Right atrium auricular region (tissue), 2 donors: ENCODE results near the gene ACYP1. TPM values are rescaled to one million over a fixed set of nuclear protein-coding genes. Genes with fewer than 3 reads are reported as not detected.

Experiments
- DNase-seq: peaks from one replicate; pipeline ENCODE4 v3.0.0-alpha.2; 2019; ENCODE audit warnings: low spot score
- H3K27ac ChIP-seq, 2 donors: fragments of 200-600 bp; sonication (generic); 1 replicate in 1 of 2; 2 replicates in 1 of 2; pipeline ENCODE4 v1.5.1; 2016 to 2019
- H3K27me3 ChIP-seq, 2 donors: fragments of 200-600 bp; sonication (generic); one replicate each; pipeline versions ENCODE4 v1.5.1 to v1.6.0; 2017 to 2019
- H3K36me3 ChIP-seq: fragments of 200-600 bp; sonication (generic); one replicate; pipeline ENCODE4 v1.5.1; 2016
- H3K4me1 ChIP-seq, 2 donors: fragments of 200-600 bp; sonication (generic); one replicate each; pipeline versions ENCODE4 v1.5.1 to v1.6.0; 2017 to 2019
- H3K4me3 ChIP-seq, 2 donors: fragments of 200-600 bp; sonication (generic); 1 replicate in 1 of 2; 2 replicates in 1 of 2; pipeline ENCODE4 v1.5.1; 2017 to 2019; ENCODE audit warnings: mild to moderate bottlenecking in 1 of 2, moderate library complexity in 1 of 2
- H3K9me3 ChIP-seq, 2 donors: fragments of 200-600 bp; sonication (generic); one replicate each; pipeline ENCODE4 v1.5.1; 2019
- total RNA-seq, 2 donors: library from RNA; depleted of rRNA; stranded (reverse); fragments of >200 nt; gene quantifications; one replicate each; pipeline ENCODE4 v1.1.0, GENCODE V29; 2016
- TF ChIP-seq, protein P1 (sequence below), 2 donors: fragments of 200-600 bp; sonication (generic); IDR thresholded peaks; one replicate each; pipeline ENCODE4 v1.5.1; 2019; ENCODE audit warnings: antibody characterized with exemption in 2 of 2

Gene ACYP1
- total RNA-seq, 2 donors from 2014 or later = 11.0 to 19.5 TPM

DNA sequence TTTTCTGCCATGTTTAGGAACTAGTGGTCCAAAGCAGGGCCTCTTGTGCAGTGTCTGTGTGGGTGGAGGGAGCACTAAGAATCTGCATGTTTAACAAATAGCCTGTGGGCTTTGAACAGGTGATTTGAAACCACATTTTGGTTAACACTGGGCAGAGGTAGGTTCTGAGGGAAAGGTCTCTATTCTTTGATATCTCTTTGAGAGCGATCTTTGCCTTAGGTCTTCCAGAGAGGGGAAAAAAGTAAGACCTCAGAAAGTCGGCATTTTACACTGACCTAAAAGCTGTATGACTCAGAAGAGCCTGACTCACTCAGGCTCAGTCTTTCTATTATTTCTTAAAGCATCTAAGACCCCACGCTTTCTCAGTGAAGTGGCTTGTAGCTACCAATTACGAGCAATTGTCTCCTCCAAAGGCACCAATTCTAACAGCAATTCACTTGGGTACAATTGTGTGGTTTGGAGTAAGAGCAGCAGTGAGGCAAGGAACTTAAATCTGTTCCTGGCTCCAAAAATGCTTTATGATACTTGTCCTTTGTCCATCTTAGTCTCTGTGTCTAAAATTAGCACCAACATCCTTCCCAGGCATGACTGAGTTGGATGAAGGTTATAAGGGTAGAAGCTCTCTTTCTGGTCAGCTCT, 52.3 kb downstream of the ACYP1 start:
- no peaks in the 10 kb centered on the region for H3K9me3 ChIP-seq
- no peak for DNase-seq
- H3K36me3 ChIP-seq = peaks cover 59% of the 10 kb centered on the region
- no peak overlapping the region for H3K4me3 ChIP-seq
- peaks cover 0 to 33% of the 10 kb centered on the region in 2 donors for H3K4me1 ChIP-seq
- peak overlapping the region; percentile 40 to 71 for H3K27ac ChIP-seq
- H3K27me3 ChIP-seq = no peaks in the 10 kb centered on the region
- TF ChIP-seq, protein P1, sequence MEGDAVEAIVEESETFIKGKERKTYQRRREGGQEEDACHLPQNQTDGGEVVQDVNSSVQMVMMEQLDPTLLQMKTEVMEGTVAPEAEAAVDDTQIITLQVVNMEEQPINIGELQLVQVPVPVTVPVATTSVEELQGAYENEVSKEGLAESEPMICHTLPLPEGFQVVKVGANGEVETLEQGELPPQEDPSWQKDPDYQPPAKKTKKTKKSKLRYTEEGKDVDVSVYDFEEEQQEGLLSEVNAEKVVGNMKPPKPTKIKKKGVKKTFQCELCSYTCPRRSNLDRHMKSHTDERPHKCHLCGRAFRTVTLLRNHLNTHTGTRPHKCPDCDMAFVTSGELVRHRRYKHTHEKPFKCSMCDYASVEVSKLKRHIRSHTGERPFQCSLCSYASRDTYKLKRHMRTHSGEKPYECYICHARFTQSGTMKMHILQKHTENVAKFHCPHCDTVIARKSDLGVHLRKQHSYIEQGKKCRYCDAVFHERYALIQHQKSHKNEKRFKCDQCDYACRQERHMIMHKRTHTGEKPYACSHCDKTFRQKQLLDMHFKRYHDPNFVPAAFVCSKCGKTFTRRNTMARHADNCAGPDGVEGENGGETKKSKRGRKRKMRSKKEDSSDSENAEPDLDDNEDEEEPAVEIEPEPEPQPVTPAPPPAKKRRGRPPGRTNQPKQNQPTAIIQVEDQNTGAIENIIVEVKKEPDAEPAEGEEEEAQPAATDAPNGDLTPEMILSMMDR (IDR thresholded peaks at IDR 0.05) = no peak

DNA sequence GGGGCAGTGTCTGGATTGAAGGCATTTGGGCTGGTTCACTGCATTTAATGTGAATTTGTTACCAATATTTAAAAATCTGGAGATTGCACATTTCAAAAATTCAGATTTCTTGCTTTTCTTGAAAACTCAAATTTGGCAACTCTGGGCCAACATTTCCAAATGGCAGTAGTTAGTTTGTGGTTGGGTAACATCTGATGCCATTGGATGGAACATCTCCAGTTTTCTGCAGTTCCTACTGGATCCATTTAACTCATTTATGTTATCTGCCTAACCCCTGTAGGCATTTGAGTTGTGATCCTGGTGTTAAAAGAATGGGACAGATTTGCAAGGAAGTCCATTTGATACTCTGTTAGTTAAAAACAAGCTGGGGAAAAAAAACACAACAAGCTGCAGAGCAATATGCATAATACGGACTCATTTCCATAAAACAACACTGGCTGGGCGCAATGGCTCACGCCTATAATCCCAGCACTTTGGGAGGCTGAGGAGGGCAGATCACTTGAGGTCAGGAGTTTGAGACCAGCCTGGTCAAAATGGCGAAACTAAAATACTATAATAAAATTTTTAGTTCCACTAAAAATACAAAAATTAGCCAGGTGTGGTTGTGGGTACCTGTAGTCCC, 53.2 kb downstream of the ACYP1 start:
- DNase-seq = no peak
- Histone ChIP-seq H3K27me3 (no peaks in the 10 kb centered on the region), H3K4me1 (peaks cover 0 to 33% of the 10 kb centered on the region in 2 donors), H3K9me3 (no peaks in the 10 kb centered on the region), H3K4me3 (no peak overlapping the region), H3K36me3 (peaks cover 59% of the 10 kb centered on the region), H3K27ac (peak overlapping the region in 1 of 2 donors; percentile 71)
- TF ChIP-seq, protein P1 (IDR thresholded peaks at IDR 0.05) = no peak

DNA sequence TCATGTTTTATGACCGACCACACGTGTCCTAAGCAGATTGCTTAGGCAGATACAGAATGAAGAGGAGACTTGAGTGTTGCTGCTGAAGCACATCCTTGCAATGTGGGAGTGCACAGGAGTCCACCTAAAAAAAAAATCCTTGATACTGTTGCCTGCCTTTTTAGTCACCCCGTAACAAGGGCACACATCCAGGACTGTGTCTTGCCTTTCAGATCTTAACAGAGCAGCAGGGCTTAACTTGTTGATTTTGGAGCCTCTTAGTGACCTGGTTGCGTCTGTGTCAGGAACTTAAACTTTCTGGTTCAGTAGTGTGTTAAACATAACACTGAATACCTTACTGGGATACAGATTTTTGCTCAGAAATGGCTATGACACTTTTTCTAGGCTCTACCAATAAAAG, 54.6 kb downstream of the ACYP1 start:
- peaks cover 57% of the 10 kb centered on the region for H3K36me3 ChIP-seq
- peaks cover 0 to 42% of the 10 kb centered on the region in 2 donors for H3K4me1 ChIP-seq
- TF ChIP-seq, protein P1 (IDR thresholded peaks at IDR 0.05) = no peak
- no peak overlapping the region for H3K27ac ChIP-seq
- no peaks in the 10 kb centered on the region for H3K27me3 ChIP-seq
- H3K4me3 ChIP-seq = no peak overlapping the region
- DNase-seq = no peak
- H3K9me3 ChIP-seq = no peaks in the 10 kb centered on the region

DNA sequence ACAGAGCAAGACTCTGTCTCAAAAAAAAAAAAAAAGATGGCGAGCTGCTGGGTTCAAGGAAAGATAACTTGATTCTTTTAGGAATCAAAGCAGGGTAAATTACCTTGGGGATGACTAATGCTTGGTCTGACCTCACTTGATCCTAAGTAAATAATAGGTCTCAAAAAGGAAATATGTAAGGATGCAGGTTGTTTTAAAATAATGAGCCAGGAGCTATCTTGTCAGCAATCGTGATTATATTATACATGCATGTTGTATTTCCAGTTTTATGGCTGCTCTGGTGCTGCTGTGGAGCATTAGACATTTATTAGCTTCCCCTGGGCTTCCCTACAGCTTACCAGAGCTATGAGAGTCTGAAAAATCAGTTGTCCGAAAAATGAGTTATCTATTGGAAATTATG, 58.5 kb downstream of the ACYP1 start:
- Histone ChIP-seq H3K4me3 (no peak overlapping the region), H3K27ac (no peak overlapping the region), H3K36me3 (peaks cover 55% of the 10 kb centered on the region), H3K9me3 (no peaks in the 10 kb centered on the region), H3K27me3 (no peaks in the 10 kb centered on the region), H3K4me1 (peaks cover 0 to 25% of the 10 kb centered on the region in 2 donors)
- TF ChIP-seq, protein P1 (IDR thresholded peaks at IDR 0.05) = no peak
- no peak for DNase-seq

DNA sequence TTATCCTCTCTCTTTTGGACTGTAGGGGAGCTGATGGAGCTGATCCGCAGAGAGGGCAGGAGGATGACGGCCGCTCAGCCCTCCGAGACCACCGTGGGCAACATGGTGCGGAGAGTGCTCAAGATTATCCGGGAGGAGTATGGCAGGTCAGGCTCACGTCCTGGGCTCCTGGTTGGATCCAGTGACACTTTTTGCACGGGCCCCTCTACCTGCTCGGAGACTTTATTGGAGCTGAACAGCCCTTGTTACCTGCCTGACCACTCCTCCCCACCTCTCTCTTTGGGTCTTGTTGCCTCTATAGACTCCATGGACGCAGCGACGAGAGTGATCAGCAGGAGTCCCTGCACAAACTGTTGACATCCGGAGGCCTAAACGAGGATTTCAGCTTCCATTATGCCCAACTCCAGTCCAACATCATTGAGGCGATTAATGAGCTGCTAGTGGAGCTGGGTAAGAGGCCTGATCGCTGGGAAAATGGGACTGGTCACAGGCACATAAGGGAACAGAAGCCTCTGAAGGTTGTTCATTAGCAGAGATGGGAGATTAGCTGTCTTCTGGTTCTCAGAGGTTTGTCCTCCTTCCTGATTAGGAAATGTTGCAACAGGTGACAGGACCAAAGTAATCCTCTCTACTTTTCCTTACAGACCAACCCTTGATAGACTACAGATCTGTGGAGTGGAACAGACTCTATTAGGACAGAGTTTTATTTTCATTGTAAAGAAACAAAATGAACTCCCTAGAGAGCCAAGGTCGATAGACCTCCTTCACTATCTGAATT, 60.4 kb downstream of the ACYP1 start:
- peaks cover 0 to 25% of the 10 kb centered on the region in 2 donors for H3K4me1 ChIP-seq
- H3K27me3 ChIP-seq = no peaks in the 10 kb centered on the region
- peak overlapping the region; percentile 95 to 96 for H3K4me3 ChIP-seq
- H3K9me3 ChIP-seq = no peaks in the 10 kb centered on the region
- TF ChIP-seq, protein P1 (IDR thresholded peaks at IDR 0.05) = no peak
- H3K36me3 ChIP-seq = peaks cover 39% of the 10 kb centered on the region
- no peak for DNase-seq
- peak overlapping the region; percentile 88 to 89 for H3K27ac ChIP-seq

Other genes with a start within 250 kb of the ACYP1 start
- not detected for gene PROX2, start 187.9 kb downstream of the ACYP1 start, total RNA-seq
- 100 to 1,000 TPM in 1 of 2 donors, 10 to 100 TPM in 1; 71.1 to 105 TPM for gene DLST, start 182.1 kb downstream of the ACYP1 start, total RNA-seq
- 10 to 100 TPM in 1 of 2 donors, 1 to 10 TPM in 1; 7.6 to 10.3 TPM for gene RPS6KL1, start 140.8 kb downstream of the ACYP1 start, total RNA-seq
- gene PGF, start 108.4 kb downstream of the ACYP1 start, total RNA-seq = 1 to 10 TPM; 3.3 to 7.0 TPM
- gene EIF2B2, start 61.1 kb downstream of the ACYP1 start, total RNA-seq = 10 to 100 TPM; 26.1 to 35.3 TPM
- 10 to 100 TPM; 16.1 to 19.1 TPM for gene MLH3, start 12.6 kb downstream of the ACYP1 start, total RNA-seq
- 10 to 100 TPM in 1 of 2 donors, 1 to 10 TPM in 1; 4.8 to 10.5 TPM for gene ZC2HC1C, start 5.6 kb upstream of the ACYP1 start, total RNA-seq
- gene NEK9, start 63.0 kb upstream of the ACYP1 start, total RNA-seq = 10 to 100 TPM; 45.7 to 49.2 TPM
- gene TMED10, start 112.6 kb upstream of the ACYP1 start, total RNA-seq = 100 to 1,000 TPM; 261 to 325 TPM
- 100 to 1,000 TPM; 232 to 555 TPM for gene FOS, start 214.8 kb upstream of the ACYP1 start, total RNA-seq